SK-N-SH (cell line): ENCODE results near the gene PRDM8. TPM values are rescaled to one million over a fixed set of nuclear protein-coding genes. Genes with fewer than 3 reads are reported as not detected.

Experiments
- CTCF ChIA-PET: fragments of 300-600, 350-600 bp; formaldehyde crosslinking; extraction: SDS; loops from one replicate; lab custom pipeline; 2021; lab: Yijun Ruan, JAX
- POLR2A ChIA-PET: fragments of 350-600 bp; sonication (Branson Sonifier 250); formaldehyde crosslinking; extraction: SDS; loops from one replicate; lab custom pipeline; 2020; ENCODE audit warnings: antibody characterized with exemption, inconsistent platforms; lab: Yijun Ruan, JAX
- DNase-seq: peaks from one replicate; pipeline ENCODE4 v3.0.0; 2012
- H2AFZ ChIP-seq: fragments of 200-600 bp; sonication (generic); 2 replicates; pipeline ENCODE4 v1.8.1; 2016; ENCODE audit warnings: antibody characterized with exemption, mild to moderate bottlenecking, low read depth
- H3F3A ChIP-seq: fragments of 200-600 bp; sonication (generic); replicated peaks from 2 replicates; pipeline ENCODE3; 2016; ENCODE audit warnings: antibody characterized with exemption, mild to moderate bottlenecking; ENCODE audit not compliant: insufficient read depth
- H3K27ac ChIP-seq, 2 experiments: fragments of 200-500 bp in 1 of 2; fragments of 200-600 bp in 1 of 2; sonication (Bioruptor generic) in 1 of 2; sonication (generic), shearing (Covaris generic) in 1 of 2; 2 replicates each; pipeline versions ENCODE4 v1.5.1 to v1.6.1; 2014 to 2016; ENCODE audit warnings: low read depth in 2 of 2, inconsistent platforms in 1 of 2, low read length in 1 of 2, mild to moderate bottlenecking in 1 of 2, mixed read lengths in 1 of 2
- H3K27me3 ChIP-seq: fragments of 200-600 bp; sonication (generic), shearing (Covaris generic); 2 replicates; pipeline ENCODE4 v1.6.1; 2016; ENCODE audit warnings: mixed run types; ENCODE audit not compliant: insufficient read depth
- H3K36me3 ChIP-seq, 2 experiments: fragments of 200-500 bp in 1 of 2; fragments of 200-600 bp in 1 of 2; sonication (Bioruptor generic) in 1 of 2; sonication (generic) in 1 of 2; replicated peaks in 1 of 2; 2 replicates each; pipeline versions ENCODE3 to v1.5.1; 2014 to 2016; ENCODE audit warnings: low read length in 1 of 2, mild to moderate bottlenecking in 1 of 2; ENCODE audit not compliant: insufficient read depth in 2 of 2, control insufficient read depth in 1 of 2
- H3K4me1 ChIP-seq, 2 experiments: fragments of 200-500 bp in 1 of 2; fragments of 200-600 bp in 1 of 2; sonication (Bioruptor generic) in 1 of 2; sonication (generic), shearing (Covaris generic) in 1 of 2; 2 replicates each; pipeline versions ENCODE4 v1.5.1 to v1.6.1; 2014 to 2016; ENCODE audit warnings: low read depth in 1 of 2, low read length in 1 of 2, mixed run types in 1 of 2; ENCODE audit not compliant: insufficient read depth in 2 of 2, control insufficient read depth in 1 of 2
- H3K4me2 ChIP-seq: fragments of 200-600 bp; sonication (generic), shearing (Covaris generic); 2 replicates; pipeline ENCODE4 v1.6.1; 2017; ENCODE audit warnings: mixed run types
- H3K4me3 ChIP-seq, 2 experiments: fragments of 200-500 bp in 1 of 2; fragments of 200-600 bp in 1 of 2; sonication (Bioruptor generic) in 1 of 2; sonication (generic), shearing (Covaris generic) in 1 of 2; 2 replicates each; pipeline versions ENCODE4 v1.5.1 to v1.8.1; 2014 to 2016; ENCODE audit warnings: low read depth in 2 of 2, inconsistent platforms in 1 of 2, low read length in 1 of 2, mild to moderate bottlenecking in 1 of 2, mixed read lengths in 1 of 2, moderate library complexity in 1 of 2
- H3K79me2 ChIP-seq: fragments of 200-600 bp; sonication (generic); 2 replicates; pipeline ENCODE4 v1.8.1; 2017; ENCODE audit warnings: mild to moderate bottlenecking; ENCODE audit not compliant: insufficient read depth
- H3K9ac ChIP-seq: fragments of 200-600 bp; sonication (generic); 2 replicates; pipeline ENCODE4 v1.6.1; 2017; ENCODE audit warnings: mixed run types
- H3K9me2 ChIP-seq: fragments of 200-600 bp; sonication (generic); 2 replicates; pipeline ENCODE4 v1.6.1; 2017; ENCODE audit warnings: mixed run types
- H3K9me3 ChIP-seq: fragments of 200-600 bp; sonication (generic); 2 replicates; pipeline ENCODE4 v1.6.1; 2017; ENCODE audit warnings: mixed run types, mild to moderate bottlenecking, moderate library complexity
- H4K20me1 ChIP-seq: fragments of 200-600 bp; sonication (generic); 2 replicates; pipeline ENCODE4 v1.6.1; 2017; ENCODE audit warnings: mild to moderate bottlenecking, mixed run types; ENCODE audit not compliant: insufficient read depth
- CHD2 ChIP-seq: fragments of 150-350 bp; IDR thresholded peaks from 2 replicates; pipeline ENCODE4 v1.6.1; 2018; ENCODE audit warnings: low read length; ENCODE audit not compliant: partially characterized antibody
- MEF2A ChIP-seq: IDR thresholded peaks from 2 replicates; pipeline ENCODE4 v1.4.0; 2012; ENCODE audit warnings: low read depth, borderline replicate concordance
- MXI1 ChIP-seq: IDR thresholded peaks from 2 replicates; pipeline ENCODE4 v1.6.1; 2012; ENCODE audit warnings: mild to moderate bottlenecking, low read depth, low read length, improper control_type of control experiment
- NFIC ChIP-seq: IDR thresholded peaks from 2 replicates; pipeline ENCODE4 v1.4.0; 2012; ENCODE audit warnings: borderline replicate concordance
- NRF1 ChIP-seq: IDR thresholded peaks from 2 replicates; pipeline ENCODE4 v1.6.1; 2012; ENCODE audit warnings: low read depth, mild to moderate bottlenecking, low read length
- POLR2AphosphoS5 ChIP-seq: IDR thresholded peaks from 2 replicates; pipeline ENCODE4 v1.6.1; 2012; ENCODE audit warnings: low read depth, low read length
- RFX5 ChIP-seq: IDR thresholded peaks from 2 replicates; pipeline ENCODE4 v1.6.1; 2012; ENCODE audit warnings: mild to moderate bottlenecking, improper control_type of control experiment, low read length
- RXRA ChIP-seq: IDR thresholded peaks from 2 replicates; pipeline ENCODE4 v1.4.0; 2012; ENCODE audit warnings: low read depth, mild to moderate bottlenecking, borderline replicate concordance
- SIN3A ChIP-seq: IDR thresholded peaks from 2 replicates; pipeline ENCODE4 v1.6.1; 2012; ENCODE audit warnings: low read depth, mild to moderate bottlenecking, low read length, moderate library complexity, borderline replicate concordance
- TAF1 ChIP-seq: IDR thresholded peaks from 2 replicates; pipeline ENCODE4 v1.6.1; 2012; ENCODE audit warnings: low read depth, mild to moderate bottlenecking, low read length, moderate library complexity, borderline replicate concordance
- TEAD4 ChIP-seq: IDR thresholded peaks from 2 replicates; pipeline ENCODE4 v1.4.0; 2012; ENCODE audit warnings: mild to moderate bottlenecking, borderline replicate concordance; ENCODE audit not compliant: insufficient read depth
- YY1 ChIP-seq: IDR thresholded peaks from 2 replicates; pipeline ENCODE4 v1.4.0; 2012; ENCODE audit warnings: low read depth, mild to moderate bottlenecking
- WGBS: methylation state at CpG from one replicate; pipeline ENCODE4 v1.1.6; 2017; ENCODE audit warnings: low lambda C conversion rate; 5-methylcytosine and 5-hydroxymethylcytosine counted together
- polyA plus RNA-seq, 3 experiments: library from polyadenylated mRNA; depleted of rRNA; stranded (reverse); fragments of >200 nt; gene quantifications; 2 replicates each; pipeline ENCODE4 v1.2.3, GENCODE V29; 2012
- TF ChIP-seq, protein P1 (sequence below): fragments of 150-350 bp; IDR thresholded peaks from 2 replicates; pipeline ENCODE4 v1.6.1; 2017; ENCODE audit warnings: antibody characterized with exemption, low read length, low read depth, borderline replicate concordance
- TF ChIP-seq, protein P2 (sequence below): IDR thresholded peaks from 2 replicates; pipeline ENCODE4 v1.4.0; 2012; ENCODE audit warnings: low read depth, borderline replicate concordance

The PRDM8 gene
- polyA plus RNA-seq, 1 of the 3 experiments (the other 2 are of a cell fraction): 3.5 TPM

DNA sequence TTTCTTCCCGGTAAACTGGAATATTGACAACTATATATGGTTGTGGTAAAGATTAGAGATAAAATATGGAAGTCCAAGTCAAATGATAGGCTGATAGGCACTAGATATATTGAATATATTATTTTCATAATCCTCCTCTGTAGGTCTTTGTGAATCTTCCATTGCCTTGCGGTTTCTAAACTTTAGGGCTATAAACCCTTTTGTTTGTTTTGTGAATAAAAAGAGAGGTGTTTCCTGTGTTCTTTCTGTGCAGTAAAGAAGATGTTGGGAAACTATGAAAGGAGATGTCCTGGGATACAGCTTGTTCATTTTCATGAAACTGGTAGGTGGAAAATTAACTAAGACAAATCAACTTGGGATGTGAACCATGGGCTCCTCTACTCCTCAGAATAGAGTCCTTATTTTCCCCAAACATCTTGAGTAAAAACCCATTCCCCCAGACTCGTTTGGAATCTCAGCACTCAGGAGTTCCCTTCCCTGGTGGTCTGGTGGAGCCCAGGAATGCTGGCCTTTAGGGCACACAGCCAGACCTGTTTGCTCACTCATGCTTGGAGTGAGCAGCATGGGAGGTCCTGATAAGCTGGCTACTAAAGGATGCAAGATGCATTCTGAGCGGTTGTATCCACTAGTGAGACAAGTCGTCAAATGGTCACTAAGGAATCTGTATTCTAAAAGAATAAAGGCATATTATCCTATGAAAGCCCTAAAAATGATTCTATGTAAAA lies 22.2 kb downstream of the PRDM8 start:
- CTCF ChIA-PET: interaction anchor here (0.9 to 9.9 kb wide), 8 partner anchors 7 to 1267 kb away, joined by 3 to 108 read pairs (median 5); partner anchors contain the start of gene CFAP299
- no peak overlapping the region for H3K4me2 ChIP-seq
- no peak overlapping the region; a peak in 1 of 4 replicates for H3K27ac ChIP-seq
- H3F3A ChIP-seq: peaks cover 11% of the 10 kb centered on the region
- no peaks in the 10 kb centered on the region for H3K79me2 ChIP-seq
- no peaks in the 10 kb centered on the region for H4K20me1 ChIP-seq
- DNase-seq: no peak
- no peak overlapping the region for H3K9ac ChIP-seq
- no peak overlapping the region for H3K4me3 ChIP-seq
- POLR2A ChIA-PET: no interaction called here
- 66% methylated on average over 5 of the region's 5 CpGs for WGBS
- H3K36me3 ChIP-seq: no peaks in the 10 kb centered on the region
- H3K27me3 ChIP-seq: no peaks in the 10 kb centered on the region
- H3K4me1 ChIP-seq: peaks cover 0 to 8% of the 10 kb centered on the region in 2 experiments; a peak in 2 of 4 replicates
- H3K9me3 ChIP-seq: no peaks in the 10 kb centered on the region
- H2AFZ ChIP-seq: 0 out of 2 replicates have a peak overlapping the region, but pooled peaks have one; percentile 1
- TF ChIP-seq RXRA: no peak
- TF ChIP-seq TAF1: no peak
- no peak for TF ChIP-seq MEF2A
- no peak for TF ChIP-seq RFX5
- no peak for TF ChIP-seq POLR2AphosphoS5
- TF ChIP-seq CHD2: no peak
- TF ChIP-seq NFIC: no peak
- no peak for TF ChIP-seq TEAD4
- no peak for TF ChIP-seq SIN3A
- TF ChIP-seq, protein P1, sequence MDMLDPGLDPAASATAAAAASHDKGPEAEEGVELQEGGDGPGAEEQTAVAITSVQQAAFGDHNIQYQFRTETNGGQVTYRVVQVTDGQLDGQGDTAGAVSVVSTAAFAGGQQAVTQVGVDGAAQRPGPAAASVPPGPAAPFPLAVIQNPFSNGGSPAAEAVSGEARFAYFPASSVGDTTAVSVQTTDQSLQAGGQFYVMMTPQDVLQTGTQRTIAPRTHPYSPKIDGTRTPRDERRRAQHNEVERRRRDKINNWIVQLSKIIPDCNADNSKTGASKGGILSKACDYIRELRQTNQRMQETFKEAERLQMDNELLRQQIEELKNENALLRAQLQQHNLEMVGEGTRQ: no peak
- TF ChIP-seq, protein P2, sequence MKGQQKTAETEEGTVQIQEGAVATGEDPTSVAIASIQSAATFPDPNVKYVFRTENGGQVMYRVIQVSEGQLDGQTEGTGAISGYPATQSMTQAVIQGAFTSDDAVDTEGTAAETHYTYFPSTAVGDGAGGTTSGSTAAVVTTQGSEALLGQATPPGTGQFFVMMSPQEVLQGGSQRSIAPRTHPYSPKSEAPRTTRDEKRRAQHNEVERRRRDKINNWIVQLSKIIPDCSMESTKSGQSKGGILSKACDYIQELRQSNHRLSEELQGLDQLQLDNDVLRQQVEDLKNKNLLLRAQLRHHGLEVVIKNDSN: no peak
- no peak for TF ChIP-seq NRF1
- H3K9me2 ChIP-seq: no peaks in the 10 kb centered on the region

DNA sequence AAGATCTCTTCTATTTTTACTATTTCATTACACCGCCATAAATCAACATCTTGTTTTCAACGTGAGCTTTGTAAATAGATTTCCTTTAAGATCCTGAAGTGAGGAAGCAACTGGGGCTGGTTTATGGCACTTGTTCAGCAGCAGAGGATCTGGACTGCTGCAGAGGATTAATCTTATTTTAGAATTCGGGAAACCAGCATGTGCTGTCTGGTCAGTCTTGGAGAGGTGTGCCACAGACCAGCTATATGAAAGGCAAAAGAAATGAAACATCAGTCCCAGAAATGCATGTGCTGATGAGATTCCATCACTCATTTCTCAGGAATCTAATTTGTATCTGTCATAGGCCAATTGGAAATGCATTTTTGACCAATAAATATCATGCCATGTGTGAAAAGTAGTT lies 23.4 kb downstream of the PRDM8 start:
- Histone ChIP-seq H3K79me2 (no peaks in the 10 kb centered on the region), H3K36me3 (no peaks in the 10 kb centered on the region), H2AFZ (peak overlapping the region; percentile 34; the same call in 1 of the 2 replicates), H3K4me3 (no peak overlapping the region), H3K9ac (0 out of 2 replicates have a peak overlapping the region, but pooled peaks have one; percentile 0), H3K4me1 (peaks cover 7 to 8% of the 10 kb centered on the region in 2 experiments; a peak in 3 of 4 replicates), H3K27ac (peak overlapping the region in 1 of 2 experiments; percentile 64; a peak in 1 of 4 replicates), H3K27me3 (no peaks in the 10 kb centered on the region), H4K20me1 (no peaks in the 10 kb centered on the region), H3K9me3 (no peaks in the 10 kb centered on the region), H3K9me2 (no peaks in the 10 kb centered on the region), H3K4me2 (no peak overlapping the region), H3F3A (peaks cover 8% of the 10 kb centered on the region)
- ChIA-PET POLR2A (no interaction called here), CTCF (interaction anchor here (0.7 to 9.9 kb wide), 21 partner anchors 9 to 1272 kb away, joined by 3 to 108 read pairs (median 4); partner anchors contain the start of genes CFAP299 and FGF5)
- TF ChIP-seq MXI1: peak; percentile 24; the same call in 1 of the 2 replicates
- no peak for TF ChIP-seq YY1
- 23% methylated on average over 3 of the region's 3 CpGs for WGBS
- DNase-seq: no peak
